OCI-LY7 (cell line): ENCODE results near the gene MARVELD3.

Experiments
- CTCF ChIP-seq: fragments of 200-600 bp; sonication (generic); conservative IDR thresholded peaks from 2 replicates; pipeline ENCODE4 v1.5.1; 2014; ENCODE audit warnings: mild to moderate bottlenecking, antibody characterized with exemption, low read length, moderate library complexity, mixed read lengths
- EZH2phosphoT487 ChIP-seq: fragments of 200-600 bp; sonication (generic); IDR thresholded peaks from 2 replicates; pipeline ENCODE4 v1.6.1; 2018; ENCODE audit warnings: low read depth, borderline replicate concordance, mild to moderate bottlenecking, mixed run types, antibody characterized with exemption, low read length, moderate library complexity, mixed read lengths

- TF ChIP-seq CTCF, result no peak
- TF ChIP-seq EZH2phosphoT487, result no peak
These were observed 47.0 kb downstream of the MARVELD3 start for GRCh38 chr16:71672803-71673581.
